ENCODE data around the gene LAMTOR5.
"Not testable (repeated sequence)": the region's sequence is repeated elsewhere in the genome, so short reads cannot be mapped to it uniquely, and the experiment has no call there.

LAMTOR5 gene

GRCh38 chr1:110438893-110439292 lies 31.4 kb upstream of the LAMTOR5 start:
- no peak for TF ChIP-seq CTCF (IDR thresholded peaks at IDR 0.05; ENCODE audit: insufficient read depth, low read depth, low read length, missing control alignments)
- no peak overlapping the region for H3K4me3 ChIP-seq (ENCODE audit: low read depth, low read length)
- DNase-seq (ENCODE audit: low read depth): no peak

DNA sequence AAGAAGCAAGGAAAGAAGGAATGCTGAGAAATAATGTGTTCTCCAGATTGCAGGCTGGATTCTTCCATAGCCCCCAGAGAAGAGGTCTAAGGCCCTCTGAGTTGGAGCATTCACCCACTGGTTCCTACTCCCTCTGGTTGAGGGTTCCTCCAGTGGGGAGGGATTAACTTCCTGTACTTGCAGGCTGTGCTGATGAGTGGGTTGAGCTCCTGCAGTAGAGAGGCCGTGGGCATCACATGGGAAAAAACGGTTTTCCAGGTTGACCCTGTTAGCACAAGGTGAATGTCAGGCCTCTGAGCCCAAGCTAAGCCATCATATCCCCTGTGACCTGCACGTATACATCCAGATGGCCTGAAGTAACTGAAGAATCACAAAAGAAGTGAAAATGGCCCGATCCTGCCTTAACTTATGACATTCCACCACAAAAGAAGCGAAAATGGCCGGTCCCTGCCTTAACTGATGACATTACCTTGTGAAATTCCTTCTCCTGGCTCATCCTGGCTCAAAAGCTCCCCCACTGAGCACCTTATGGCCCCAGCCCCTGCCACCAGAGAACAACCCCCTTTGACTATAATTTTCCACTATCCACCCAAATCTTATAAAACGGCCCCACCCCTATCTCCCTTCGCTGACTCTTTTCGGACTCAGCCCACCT lies 30.3 kb upstream of the LAMTOR5 start:
- not testable (repeated sequence) for H3K4me3 ChIP-seq (ENCODE audit: low read depth, low read length); DNase-seq (ENCODE audit: low read depth)

DNA sequence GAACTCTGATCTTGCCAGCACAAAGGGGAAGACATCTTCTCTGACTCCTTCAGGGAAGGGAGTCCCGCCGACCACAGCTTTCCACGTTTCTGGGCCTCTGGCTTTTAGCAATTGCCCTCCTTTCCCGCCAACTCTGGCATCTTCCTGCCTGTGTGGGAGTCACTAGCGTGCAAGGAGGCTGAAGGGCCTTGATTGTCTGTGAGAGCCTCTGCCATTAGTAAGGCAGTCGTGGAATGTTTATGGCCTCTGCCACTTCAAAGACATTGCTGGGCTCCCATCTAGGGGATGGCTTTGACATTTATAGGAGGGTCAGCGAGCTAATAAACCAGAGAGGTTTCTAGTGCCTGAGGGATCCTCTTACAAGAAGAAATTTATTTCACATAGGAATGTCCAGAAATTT lies 29.1 kb upstream of the LAMTOR5 start:
- no peak overlapping the region for H3K4me3 ChIP-seq (ENCODE audit: low read depth, low read length)
- no peak for TF ChIP-seq CTCF (IDR thresholded peaks at IDR 0.05; ENCODE audit: insufficient read depth, low read depth, low read length, missing control alignments)
- no peak for DNase-seq (ENCODE audit: low read depth)

GRCh38 chr1:110434946-110435345 lies 27.5 kb upstream of the LAMTOR5 start:
- no peak overlapping the region for H3K4me3 ChIP-seq (ENCODE audit: low read depth, low read length)
- no peak for DNase-seq (ENCODE audit: low read depth)
- TF ChIP-seq CTCF (IDR thresholded peaks at IDR 0.05; ENCODE audit: insufficient read depth, low read depth, low read length, missing control alignments): no peak

GRCh38 chr1:110433803-110434202 lies 26.3 kb upstream of the LAMTOR5 start:
- no peak overlapping the region for H3K4me3 ChIP-seq (ENCODE audit: low read depth, low read length)
- peak; percentile 11 for DNase-seq (ENCODE audit: low read depth)

GRCh38 chr1:110433213-110433612 lies 25.7 kb upstream of the LAMTOR5 start:
- TF ChIP-seq CTCF (IDR thresholded peaks at IDR 0.05; ENCODE audit: insufficient read depth, low read depth, low read length, missing control alignments): no peak
- DNase-seq (ENCODE audit: low read depth): no peak

More at GRCh38 chr1:110433803-110434202, 26.3 kb upstream of the LAMTOR5 start:
- peak; percentile 1 for TF ChIP-seq CTCF (IDR thresholded peaks at IDR 0.05; ENCODE audit: insufficient read depth, low read depth, low read length, missing control alignments)

GRCh38 chr1:110430901-110431300 lies 23.4 kb upstream of the LAMTOR5 start:
- H3K4me3 ChIP-seq (ENCODE audit: low read depth, low read length): no peak overlapping the region
- no peak for TF ChIP-seq CTCF (IDR thresholded peaks at IDR 0.05; ENCODE audit: insufficient read depth, low read depth, low read length, missing control alignments)
- DNase-seq (ENCODE audit: low read depth): no peak

More at GRCh38 chr1:110433213-110433612, 25.7 kb upstream of the LAMTOR5 start:
- H3K4me3 ChIP-seq (ENCODE audit: low read depth, low read length): no peak overlapping the region
